Mesenteric fat pad (tissue), 1 donor: ENCODE results near the gene FXYD3. TPM values are rescaled to one million over a fixed set of nuclear protein-coding genes. Genes with fewer than 3 reads are reported as not detected.

Experiments
- DNase-seq: peaks from one replicate; pipeline ENCODE4 v3.0.0-alpha.2; 2020; ENCODE audit warnings: low spot score
- long read RNA-seq: library from polyadenylated mRNA; unstranded; transcript quantifications from one replicate; pipeline ENCODE4 v2.0.0, GENCODE V29; 2020
- total RNA-seq: library from RNA; stranded (reverse); fragmentation: NEBNext Ultra II Directional; extraction: Animal tissue kit (Norgen Biotek cat#: 25700); gene quantifications from one replicate; pipeline ENCODE4 v1.2.1, GENCODE V29; 2021
- donor health status: DM: yes; HTN: yes; CAD: no.

FXYD3 gene
- 1.3 TPM for total RNA-seq
- long read RNA-seq, partial matches to known transcripts: 0 of 1 reads
- long read RNA-seq, other reads (novel, unspliced or antisense): 1 of 1 reads

DNA sequence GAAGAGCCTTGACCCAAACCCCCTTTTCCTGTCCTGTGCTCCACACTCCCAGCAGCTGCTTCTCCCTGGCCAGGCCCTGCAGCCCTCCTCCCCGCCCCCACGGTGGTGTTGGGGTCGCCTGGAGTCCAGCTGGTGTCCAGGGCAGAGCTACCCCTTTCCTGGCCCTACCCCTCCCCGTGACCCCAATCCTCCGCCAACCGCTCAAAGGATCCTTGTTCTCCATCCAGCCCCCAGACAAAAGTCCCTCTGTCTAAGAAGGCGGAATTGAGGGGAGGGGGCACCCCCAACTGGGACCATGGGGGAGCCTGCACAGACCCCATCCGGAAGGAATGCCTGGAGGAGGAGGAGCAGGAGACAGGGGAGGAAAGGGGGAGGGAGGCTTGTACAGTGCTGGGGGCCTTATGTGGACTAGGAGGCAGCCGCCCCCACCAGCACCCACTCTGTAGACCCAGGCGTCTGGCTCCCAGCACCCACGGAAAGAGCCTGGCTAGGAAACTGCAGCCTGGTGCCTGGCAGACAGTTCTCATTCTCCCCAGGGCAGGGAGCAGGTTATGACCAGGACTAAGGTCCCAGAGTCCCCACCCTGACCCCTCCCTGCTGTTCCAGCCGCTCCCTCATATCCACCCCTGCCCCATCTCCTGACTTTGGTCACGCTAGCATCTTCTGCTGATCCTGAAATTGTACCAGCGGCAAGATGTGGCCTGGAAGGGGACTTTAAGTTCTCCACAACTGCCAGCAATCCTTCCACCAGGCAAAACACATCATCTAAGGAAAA, at the start of gene FXYD3:
Gene FXYD3, plus strand, starts transcription at position 647 of the 775 bp plus-strand sequence. CDS start 3,554 bp downstream, outside the sequence.
- DNase-seq: no peak

- no peak for DNase-seq
These were observed 49.5 kb upstream of the FXYD3 start for GRCh38 chr19:35066121-35066520.

DNA sequence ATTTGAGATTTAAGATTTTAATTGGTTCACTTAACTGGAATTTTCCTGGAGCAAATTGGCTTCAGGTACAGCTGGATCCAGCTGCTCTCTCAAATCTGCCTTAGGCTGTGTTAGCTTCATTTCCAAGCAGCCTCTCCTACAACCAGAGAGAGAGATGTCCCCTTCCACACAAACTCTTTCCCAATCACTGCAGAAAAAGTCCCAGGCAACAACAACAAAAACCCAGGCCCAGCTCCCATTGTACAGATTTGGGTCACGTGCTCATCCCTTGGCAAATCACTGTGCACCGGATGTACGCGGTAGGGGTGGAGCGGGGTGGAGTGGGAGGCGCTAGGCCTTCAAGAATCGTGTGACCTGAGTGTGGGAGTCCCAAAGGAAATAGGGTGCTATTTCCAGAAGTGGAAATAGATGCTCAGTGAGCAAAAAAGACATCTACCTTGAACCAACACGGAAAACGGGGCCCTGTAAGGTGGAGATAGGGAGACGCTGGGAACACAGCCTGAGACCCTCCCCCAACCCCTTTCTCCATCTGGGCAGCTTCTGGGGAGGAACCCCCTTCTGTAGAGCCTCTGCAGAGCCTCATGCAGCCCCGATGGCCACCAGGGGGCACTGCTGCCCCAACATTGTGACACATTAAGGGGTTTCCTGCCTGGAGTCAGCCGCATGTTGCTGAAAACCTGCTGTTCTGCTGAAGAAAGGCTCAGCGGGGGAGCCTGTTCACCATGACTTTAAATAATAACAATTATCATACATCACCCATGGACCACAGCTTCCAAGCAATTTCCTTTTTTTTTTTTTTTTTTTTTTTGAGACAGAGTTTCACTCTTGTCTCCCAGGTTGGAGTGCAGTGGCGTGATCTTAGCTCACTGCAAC, 48.7 kb upstream of the FXYD3 start:
- DNase-seq: peak; percentile 93

GRCh38 chr19:35068941-35069634, 46.5 kb upstream of the FXYD3 start:
- DNase-seq: no peak

- DNase-seq: no peak
These were observed 45.9 kb upstream of the FXYD3 start for GRCh38 chr19:35069696-35070095.

DNA sequence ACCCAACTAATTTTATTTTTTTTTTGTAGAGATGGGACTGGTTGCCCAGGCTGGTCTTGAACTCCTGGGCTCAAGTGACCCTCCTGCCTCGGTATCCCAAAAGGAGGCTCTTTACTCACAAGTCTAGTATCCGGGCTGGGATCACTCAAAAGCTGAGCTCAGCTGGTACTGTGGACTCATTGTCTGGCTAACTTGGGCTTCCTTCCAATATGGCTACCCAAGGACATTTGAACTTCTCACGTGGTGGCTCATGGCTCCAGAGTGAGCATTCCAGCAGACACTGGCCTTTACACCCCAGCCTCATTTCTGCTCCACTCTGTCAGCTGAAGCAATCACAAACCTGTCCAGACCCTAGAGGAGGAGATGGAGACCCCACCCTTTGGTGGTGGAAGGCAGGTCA, 45.2 kb upstream of the FXYD3 start:
- no peak for DNase-seq

DNA sequence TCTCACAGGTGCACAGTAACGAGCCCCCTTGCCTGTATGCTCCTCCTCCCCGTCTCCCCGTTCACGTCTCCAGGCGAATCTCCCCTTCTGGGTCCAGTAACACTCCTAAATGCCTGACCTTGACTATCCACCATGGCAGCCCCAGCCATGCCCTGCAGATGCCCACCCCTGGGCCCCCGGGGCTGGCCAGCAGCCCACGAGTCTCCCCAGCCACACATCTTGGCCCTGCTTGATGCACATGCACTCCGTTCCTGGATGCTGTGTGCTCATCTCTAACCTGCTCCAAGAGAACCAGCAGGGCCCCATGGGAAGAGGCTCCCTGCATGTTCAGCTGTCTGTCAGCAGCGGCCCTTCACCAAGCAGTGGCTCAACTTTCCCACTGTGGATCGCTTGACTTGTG, 42.1 kb upstream of the FXYD3 start:
- DNase-seq: no peak

GRCh38 chr19:35073941-35074340, 41.7 kb upstream of the FXYD3 start:
- DNase-seq: no peak

- DNase-seq: no peak
These were observed 41.0 kb upstream of the FXYD3 start for GRCh38 chr19:35074426-35075201.

GRCh38 chr19:35075202-35076025, 40.2 kb upstream of the FXYD3 start:
- DNase-seq: no peak

DNA sequence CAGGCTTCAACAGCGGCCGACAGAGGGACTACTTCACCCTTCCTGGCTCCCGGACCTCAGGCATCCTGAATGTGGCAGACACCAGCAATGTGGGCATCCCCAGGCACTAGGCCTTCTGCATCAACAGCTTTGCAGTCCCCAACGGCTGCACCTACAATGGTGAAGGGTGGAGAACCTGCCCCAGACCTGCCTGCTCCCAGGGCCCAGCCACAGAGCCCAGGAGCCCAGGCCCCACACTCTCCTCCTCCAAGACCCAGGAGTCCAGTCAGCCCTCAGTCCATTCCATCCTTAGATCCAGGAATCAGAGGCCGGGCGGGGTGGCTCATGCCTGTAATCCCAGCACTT, 39.6 kb upstream of the FXYD3 start:
- DNase-seq: no peak

DNA sequence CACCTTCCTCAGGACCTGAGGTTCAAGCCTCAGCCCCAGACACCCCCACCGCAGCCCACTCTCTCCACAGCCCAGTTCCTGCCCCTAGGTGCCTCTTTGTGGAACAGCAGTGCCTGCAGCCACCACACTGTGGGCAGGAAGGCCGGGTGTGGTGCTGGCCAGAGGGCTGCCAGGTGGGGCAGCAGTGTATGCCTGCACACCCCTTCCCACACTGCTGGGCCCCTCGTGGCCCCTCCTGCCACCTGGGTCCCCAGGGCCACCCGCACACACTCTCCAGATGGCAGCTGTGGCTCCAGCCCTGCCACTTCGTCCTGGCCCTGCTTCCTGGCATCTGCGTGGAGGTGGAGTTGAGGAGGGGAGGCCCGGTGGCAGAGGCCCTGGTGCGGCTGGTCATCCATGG, 39.0 kb upstream of the FXYD3 start:
- no peak for DNase-seq

- DNase-seq: no peak
These were observed 38.0 kb upstream of the FXYD3 start for GRCh38 chr19:35077411-35078223.

GRCh38 chr19:35079826-35080225, 35.8 kb upstream of the FXYD3 start:
- DNase-seq: no peak

GRCh38 chr19:35080613-35081170, 34.9 kb upstream of the FXYD3 start:
- no peak for DNase-seq

DNA sequence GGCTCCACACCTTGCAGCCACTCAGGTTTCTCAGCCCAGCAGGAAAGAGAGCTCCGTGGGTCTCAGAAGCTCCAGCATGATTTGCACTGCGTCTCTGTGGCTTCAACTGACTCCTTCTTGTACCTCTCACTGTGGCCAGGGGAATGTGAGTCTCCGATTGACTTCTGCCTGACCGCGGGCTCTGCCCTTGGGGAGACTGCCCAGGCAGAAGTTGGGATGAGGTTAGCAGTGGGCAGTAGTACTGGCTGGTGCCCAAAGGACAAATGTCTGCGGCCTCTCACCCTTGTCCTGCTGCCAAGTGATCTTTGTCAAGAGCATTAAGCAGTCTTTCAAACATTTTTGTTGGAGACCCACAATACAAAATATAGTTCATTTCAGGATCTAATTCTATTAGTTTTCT, 34.4 kb upstream of the FXYD3 start:
- DNase-seq: no peak

- no peak for DNase-seq
These were observed 31.7 kb upstream of the FXYD3 start for GRCh38 chr19:35083691-35084508.

GRCh38 chr19:35084509-35084762, 31.2 kb upstream of the FXYD3 start:
- DNase-seq: no peak
